WI38 (cell line): ENCODE measurements around the gene AKNA.
A peak's percentile ranks its signal among the peaks of the same experiment; 100 is the strongest.

ENCODE experiments used
- H3K4me3 ChIP-seq: 2 replicates; pipeline ENCODE4 v1.5.1; 2011; ENCODE audit warnings: low read depth, mild to moderate bottlenecking, control low read depth, low read length
- TF ChIP-seq, protein P1 (sequence below): IDR thresholded peaks from 2 replicates; pipeline ENCODE4 v1.5.1; 2012; ENCODE audit warnings: low read depth, mild to moderate bottlenecking, control low read depth, low read length

The AKNA gene

DNA sequence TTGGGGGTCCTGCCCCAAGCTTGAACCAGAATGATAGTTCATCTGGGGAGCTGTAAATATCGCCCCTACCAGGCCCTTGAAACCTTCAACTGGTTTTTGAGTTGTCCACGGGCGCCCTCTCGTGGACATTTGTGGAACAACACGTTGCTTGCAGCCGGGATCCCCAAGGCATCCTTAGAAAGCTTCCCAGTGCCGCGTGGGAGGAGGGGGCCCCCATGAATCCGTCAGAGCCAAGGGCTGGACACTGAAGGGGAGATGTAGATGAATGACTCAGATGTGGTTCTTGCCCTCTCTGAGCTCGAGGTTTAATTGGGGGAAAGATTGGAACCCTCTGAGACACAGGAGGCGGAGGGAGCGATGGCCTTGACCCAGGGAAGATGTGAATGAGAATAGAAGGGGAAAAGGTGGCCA lies 96.7 kb downstream of the AKNA start:
- TF ChIP-seq, protein P1, sequence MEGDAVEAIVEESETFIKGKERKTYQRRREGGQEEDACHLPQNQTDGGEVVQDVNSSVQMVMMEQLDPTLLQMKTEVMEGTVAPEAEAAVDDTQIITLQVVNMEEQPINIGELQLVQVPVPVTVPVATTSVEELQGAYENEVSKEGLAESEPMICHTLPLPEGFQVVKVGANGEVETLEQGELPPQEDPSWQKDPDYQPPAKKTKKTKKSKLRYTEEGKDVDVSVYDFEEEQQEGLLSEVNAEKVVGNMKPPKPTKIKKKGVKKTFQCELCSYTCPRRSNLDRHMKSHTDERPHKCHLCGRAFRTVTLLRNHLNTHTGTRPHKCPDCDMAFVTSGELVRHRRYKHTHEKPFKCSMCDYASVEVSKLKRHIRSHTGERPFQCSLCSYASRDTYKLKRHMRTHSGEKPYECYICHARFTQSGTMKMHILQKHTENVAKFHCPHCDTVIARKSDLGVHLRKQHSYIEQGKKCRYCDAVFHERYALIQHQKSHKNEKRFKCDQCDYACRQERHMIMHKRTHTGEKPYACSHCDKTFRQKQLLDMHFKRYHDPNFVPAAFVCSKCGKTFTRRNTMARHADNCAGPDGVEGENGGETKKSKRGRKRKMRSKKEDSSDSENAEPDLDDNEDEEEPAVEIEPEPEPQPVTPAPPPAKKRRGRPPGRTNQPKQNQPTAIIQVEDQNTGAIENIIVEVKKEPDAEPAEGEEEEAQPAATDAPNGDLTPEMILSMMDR: peak; percentile 82
- H3K4me3 ChIP-seq: no peak overlapping the region

DNA sequence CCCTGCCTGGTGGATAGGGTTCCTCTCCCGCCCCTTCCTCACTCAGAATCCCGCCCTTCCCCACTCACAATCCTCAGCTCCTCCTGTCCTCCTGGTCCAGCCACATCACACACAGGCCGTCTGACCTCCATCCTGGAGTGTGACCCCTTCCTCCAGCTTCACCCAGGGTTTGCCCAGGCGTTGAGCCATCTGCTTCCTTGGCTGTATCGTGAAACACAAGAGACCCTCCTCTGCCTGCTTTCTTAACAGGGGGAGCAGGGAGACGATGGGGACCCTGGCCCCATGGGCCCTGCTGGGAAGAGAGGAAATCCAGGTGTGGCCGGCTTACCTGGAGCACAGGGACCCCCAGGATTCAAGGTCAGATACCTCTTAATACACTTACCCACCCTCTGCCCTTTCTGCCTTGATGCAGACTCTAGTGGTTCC lies 97.2 kb downstream of the AKNA start:
- TF ChIP-seq, protein P1: no peak

DNA sequence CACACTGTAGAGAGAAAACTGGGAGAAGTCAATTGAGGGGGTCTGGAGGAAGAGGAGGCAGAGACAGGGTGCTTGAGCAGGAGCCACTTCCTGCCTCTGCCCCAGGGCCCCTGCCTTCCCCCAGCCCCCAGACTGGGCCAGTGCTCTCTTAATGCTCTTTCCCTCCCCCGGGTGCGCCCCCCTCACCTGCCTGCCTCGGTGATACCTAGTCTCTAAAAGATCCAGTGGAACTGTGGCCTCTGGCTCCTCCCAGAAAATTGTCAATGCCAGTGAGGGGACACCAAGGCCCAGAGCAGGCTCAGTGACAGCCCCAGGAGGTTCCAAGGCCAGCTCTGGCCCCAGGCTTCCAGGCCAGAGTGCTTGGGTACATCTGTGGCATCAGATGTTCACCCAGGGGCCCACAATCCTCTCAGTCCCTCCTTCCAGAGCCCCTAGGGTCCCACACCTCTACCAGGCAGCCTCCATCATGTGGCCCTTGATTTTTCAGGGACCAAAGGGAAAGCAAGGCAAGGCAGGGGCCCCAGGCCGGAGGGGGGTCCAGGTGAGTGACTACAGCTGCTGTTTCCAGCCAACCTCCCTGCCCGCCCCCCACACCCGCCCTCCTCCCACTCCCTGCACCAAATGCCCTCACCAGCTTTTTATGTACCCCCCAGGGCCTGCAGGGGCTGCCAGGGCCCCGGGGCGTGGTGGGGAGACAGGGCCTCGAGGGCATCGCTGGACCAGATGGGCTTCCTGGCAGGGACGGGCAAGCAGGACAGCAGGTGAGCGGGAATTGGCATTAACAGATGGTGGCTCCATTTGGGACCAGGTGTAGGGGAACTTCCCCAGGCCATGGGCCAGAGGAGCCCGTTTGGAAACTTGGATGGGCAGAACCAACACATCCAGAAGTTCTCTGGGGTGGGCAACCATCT lies 98.0 kb downstream of the AKNA start:
- H3K4me3 ChIP-seq: no peak overlapping the region
- TF ChIP-seq, protein P1: no peak

More for the DNA sequence above, 97.2 kb downstream of the AKNA start:
- H3K4me3 ChIP-seq: no peak overlapping the region

DNA sequence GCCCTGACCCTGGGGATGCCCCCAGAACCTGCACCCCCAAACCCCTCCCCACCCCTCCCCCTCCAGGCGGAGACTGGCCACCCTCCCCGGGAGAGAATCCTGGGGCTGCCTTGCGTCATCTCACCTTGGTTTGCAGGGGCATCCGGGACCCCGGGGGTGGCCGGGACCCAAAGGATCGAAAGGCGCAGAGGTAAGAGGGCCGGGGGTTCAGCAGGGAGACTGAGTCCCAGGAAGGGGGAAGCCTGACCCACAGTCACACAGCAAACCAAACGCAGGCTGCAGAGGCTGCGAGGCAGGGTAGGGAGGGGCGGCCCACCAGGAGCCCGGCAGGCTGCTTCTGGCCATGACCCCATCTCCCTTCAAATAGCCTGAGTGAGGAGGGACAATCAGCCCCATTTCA lies 98.7 kb downstream of the AKNA start:
- TF ChIP-seq, protein P1: no peak

DNA sequence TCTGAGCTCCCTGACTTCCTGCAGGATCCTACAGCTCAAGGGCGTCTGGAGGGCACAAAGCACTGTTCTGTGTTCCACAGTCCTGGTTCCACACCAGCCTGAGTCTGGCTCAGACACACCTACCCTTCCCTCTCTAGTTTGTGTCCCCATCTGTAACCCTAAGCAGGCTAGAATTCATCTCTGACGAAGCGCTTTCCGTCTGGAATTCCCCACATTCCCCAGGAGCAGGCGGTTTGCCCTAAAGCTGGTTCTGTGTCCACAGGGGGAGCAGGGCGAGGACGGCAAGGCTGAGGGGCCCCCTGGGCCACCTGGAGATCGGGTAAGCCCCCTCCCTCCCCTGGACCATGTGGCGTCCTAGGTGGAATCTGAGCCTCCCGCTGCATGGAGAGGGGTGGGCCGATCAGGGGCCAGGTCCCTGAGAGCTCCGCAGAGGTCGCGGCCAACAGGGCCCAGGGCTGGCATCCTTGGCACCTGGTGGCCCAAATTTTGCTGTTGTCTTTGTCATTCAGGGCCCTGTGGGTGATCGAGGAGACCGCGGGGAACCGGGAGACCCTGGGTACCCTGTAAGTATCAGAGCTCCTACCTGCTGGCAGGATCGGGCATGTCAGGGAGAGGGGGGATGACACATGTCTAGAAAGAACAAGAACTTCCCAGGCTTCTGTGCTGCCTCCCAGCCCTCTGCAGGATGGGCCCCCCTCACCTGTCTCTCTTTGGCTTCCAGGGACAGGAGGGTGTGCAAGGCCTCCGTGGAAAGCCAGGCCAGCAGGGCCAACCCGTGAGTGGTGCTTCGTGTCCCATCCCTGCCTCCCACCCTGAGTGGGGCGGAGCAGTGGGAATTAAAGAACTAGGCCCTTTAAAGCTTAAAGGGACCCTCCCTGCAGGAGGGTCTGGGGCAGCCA lies 99.3 kb downstream of the AKNA start:
- H3K4me3 ChIP-seq: no peak overlapping the region
- TF ChIP-seq, protein P1: no peak

More for the DNA sequence above, 98.7 kb downstream of the AKNA start:
- no peak overlapping the region for H3K4me3 ChIP-seq

DNA sequence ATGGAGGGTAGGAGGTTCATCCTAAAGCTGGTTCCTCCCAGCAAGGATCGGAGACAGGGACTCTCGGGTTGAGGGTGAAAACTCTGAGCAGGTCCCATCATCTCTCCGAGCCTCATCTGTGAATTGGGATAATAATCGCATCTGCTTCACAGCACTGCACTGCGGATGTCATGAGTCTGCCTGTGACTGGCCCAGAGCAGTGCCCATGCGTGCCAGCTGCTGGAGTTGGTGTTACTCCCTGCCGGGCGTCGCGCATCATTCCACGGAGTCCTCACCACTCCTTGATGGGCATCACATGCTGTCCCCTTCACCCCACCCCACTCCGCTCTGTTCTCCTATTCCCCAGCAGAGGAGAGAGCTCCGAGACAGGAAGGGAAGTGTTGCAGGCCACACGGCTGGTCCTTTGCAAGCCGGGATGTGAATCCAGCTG lies 100.0 kb downstream of the AKNA start:
- TF ChIP-seq, protein P1: no peak
- no peak overlapping the region for H3K4me3 ChIP-seq
